H9 (cell line): ENCODE measurements around the gene CDC40. TPM values are rescaled to one million over a fixed set of nuclear protein-coding genes. Genes with fewer than 3 reads are reported as not detected.

Source experiments
- DNase-seq: peaks from one replicate; pipeline ENCODE4 v3.0.0-alpha.2; 2017
- H2AFZ ChIP-seq: one replicate; pipeline ENCODE4 v1.6.1; 2013; ENCODE audit warnings: mild to moderate bottlenecking, low read length, control low read depth, moderate library complexity
- H2AK5ac ChIP-seq: 2 replicates; pipeline ENCODE4 v1.6.1; 2013; ENCODE audit warnings: low read length, control low read depth, mixed read lengths; ENCODE audit not compliant: insufficient read length
- H2BK120ac ChIP-seq: one replicate; pipeline ENCODE4 v1.6.1; 2013; ENCODE audit warnings: low read depth, mild to moderate bottlenecking, low read length, control low read depth, inconsistent platforms; ENCODE audit not compliant: poor library complexity, severe bottlenecking
- H2BK12ac ChIP-seq: 2 replicates; pipeline ENCODE4 v1.6.1; 2013; ENCODE audit warnings: low read length, control low read depth, mixed read lengths, low read depth; ENCODE audit not compliant: insufficient read length
- H2BK15ac ChIP-seq: 2 replicates; pipeline ENCODE4 v1.6.1; 2013; ENCODE audit warnings: low read depth, low read length, control low read depth
- H2BK20ac ChIP-seq: one replicate; pipeline ENCODE4 v1.6.1; 2013; ENCODE audit warnings: low read depth, mild to moderate bottlenecking, low read length, control low read depth, inconsistent platforms; ENCODE audit not compliant: poor library complexity, severe bottlenecking
- H2BK5ac ChIP-seq: 2 replicates; pipeline ENCODE4 v1.6.1; 2013; ENCODE audit warnings: low read length, control low read depth, mixed read lengths; ENCODE audit not compliant: insufficient read length
- H3K14ac ChIP-seq: 2 replicates; pipeline ENCODE4 v1.6.1; 2013; ENCODE audit warnings: low read length, control low read depth; ENCODE audit not compliant: insufficient read depth
- H3K18ac ChIP-seq: 2 replicates; pipeline ENCODE4 v1.6.1; 2013; ENCODE audit warnings: low read depth, mild to moderate bottlenecking, mixed read lengths, low read length, control low read depth; ENCODE audit not compliant: insufficient read length
- H3K23ac ChIP-seq: 2 replicates; pipeline ENCODE4 v1.6.1; 2013; ENCODE audit warnings: low read length, control low read depth, mixed read lengths, low read depth; ENCODE audit not compliant: insufficient read length
- H3K23me2 ChIP-seq: 2 replicates; pipeline ENCODE4 v1.6.1; 2013; ENCODE audit warnings: low read depth, mild to moderate bottlenecking, mixed read lengths, low read length, control low read depth; ENCODE audit not compliant: insufficient read length, poor library complexity, severe bottlenecking
- H3K27ac ChIP-seq: 2 replicates; pipeline ENCODE4 v1.5.1; 2013; ENCODE audit warnings: low read length, control low read depth, mixed read lengths, low read depth; ENCODE audit not compliant: insufficient read length
- H3K27me3 ChIP-seq: 2 replicates; pipeline ENCODE4 v1.6.1; 2013; ENCODE audit warnings: low read length, control low read depth, inconsistent platforms; ENCODE audit not compliant: insufficient read depth
- H3K4ac ChIP-seq: 2 replicates; pipeline ENCODE4 v1.6.1; 2013; ENCODE audit warnings: low read depth, mild to moderate bottlenecking, control low read depth, inconsistent platforms, low read length, moderate library complexity
- H3K4me1 ChIP-seq: 2 replicates; pipeline ENCODE4 v1.6.1; 2013; ENCODE audit warnings: low read length, control low read depth, inconsistent platforms; ENCODE audit not compliant: insufficient read depth
- H3K4me2 ChIP-seq: 2 replicates; pipeline ENCODE4 v1.6.1; 2013; ENCODE audit warnings: low read length, control low read depth, mixed read lengths; ENCODE audit not compliant: insufficient read length, insufficient read depth
- H3K56ac ChIP-seq: 2 replicates; pipeline ENCODE4 v1.6.1; 2013; ENCODE audit warnings: low read depth, mild to moderate bottlenecking, mixed read lengths, low read length, control low read depth; ENCODE audit not compliant: insufficient read length
- H3K79me1 ChIP-seq: 2 replicates; pipeline ENCODE4 v1.6.1; 2013; ENCODE audit warnings: low read depth, mild to moderate bottlenecking, moderate library complexity, low read length, control low read depth, inconsistent platforms; ENCODE audit not compliant: insufficient read depth, poor library complexity, severe bottlenecking
- H3K79me2 ChIP-seq: 2 replicates; pipeline ENCODE4 v1.6.1; 2013; ENCODE audit warnings: low read length, control low read depth, inconsistent platforms; ENCODE audit not compliant: insufficient read depth
- H3K9ac ChIP-seq: 2 replicates; pipeline ENCODE4 v1.6.1; 2013; ENCODE audit warnings: low read length, control low read depth, mixed read lengths; ENCODE audit not compliant: insufficient read length; ENCODE audit errors: extremely low read depth
- H3K9me3 ChIP-seq: one replicate; pipeline ENCODE4 v1.6.1; 2013; ENCODE audit warnings: low read depth, low read length, inconsistent platforms; ENCODE audit not compliant: control insufficient read depth
- H3T11ph ChIP-seq: one replicate; pipeline ENCODE4 v1.6.1; 2013; ENCODE audit warnings: mild to moderate bottlenecking, low read length, control low read depth, inconsistent platforms
- H4K20me1 ChIP-seq: one replicate; pipeline ENCODE4 v1.6.1; 2013; ENCODE audit not compliant: control insufficient read depth, insufficient read length, insufficient read depth
- H4K5ac ChIP-seq: 2 replicates; pipeline ENCODE4 v1.6.1; 2013; ENCODE audit warnings: low read depth, mild to moderate bottlenecking, mixed read lengths, low read length, control low read depth; ENCODE audit not compliant: insufficient read length
- H4K8ac ChIP-seq: replicated peaks from 2 replicates; pipeline ENCODE4 v1.6.1; 2013; ENCODE audit warnings: low read length, control low read depth, mixed read lengths, low read depth; ENCODE audit not compliant: insufficient read length
- H4K91ac ChIP-seq: 2 replicates; pipeline ENCODE4 v1.6.1; 2013; ENCODE audit warnings: low read depth, mild to moderate bottlenecking, moderate library complexity, mixed read lengths, low read length, control low read depth; ENCODE audit not compliant: insufficient read length
- H3K27ac Mint-ChIP-seq, 3 experiments: 2 replicates in 2 of 3; 3 replicates in 1 of 3; pipeline ENCODE4 v1.8.0; 2020 to 2021; ENCODE audit warnings: mixed read lengths in 3 of 3, mild to moderate bottlenecking in 1 of 3, moderate library complexity in 1 of 3
- H3K27me3 Mint-ChIP-seq: 2 replicates; pipeline ENCODE4 v1.8.0; 2021; ENCODE audit warnings: low read depth, mild to moderate bottlenecking, moderate library complexity, mixed read lengths
- H3K36me3 Mint-ChIP-seq, 3 experiments: 2 replicates in 2 of 3; 3 replicates in 1 of 3; pipeline ENCODE4 v1.8.0; 2020 to 2021; ENCODE audit warnings: low read depth in 3 of 3, mixed read lengths in 3 of 3; ENCODE audit not compliant: insufficient read depth in 1 of 3
- H3K4me1 Mint-ChIP-seq, 2 experiments: 2 replicates each; pipeline ENCODE4 v1.8.0; 2020; ENCODE audit warnings: mixed read lengths in 2 of 2
- H3K4me3 Mint-ChIP-seq, 2 experiments: 2 replicates in 1 of 2; 3 replicates in 1 of 2; pipeline ENCODE4 v1.8.0; 2020 to 2021; ENCODE audit warnings: mild to moderate bottlenecking in 2 of 2, mixed read lengths in 2 of 2, moderate library complexity in 1 of 2
- H3K9me3 Mint-ChIP-seq, 2 experiments: 2 replicates in 1 of 2; 3 replicates in 1 of 2; pipeline ENCODE4 v1.8.0; 2020; ENCODE audit warnings: mild to moderate bottlenecking in 2 of 2, mixed read lengths in 2 of 2, moderate library complexity in 1 of 2
- CTCF ChIP-seq: fragments of 200-600 bp; sonication (generic); conservative IDR thresholded peaks from 3 replicates; pipeline ENCODE4 v1.8.0; 2021; ENCODE audit warnings: antibody characterized with exemption, mild to moderate bottlenecking
- WGBS: extraction: QIAGEN DNeasy Blood & Tissue Kit; methylation state at CpG from one replicate; pipeline ENCODE4 v1.1.7; 2013; ENCODE audit warnings: missing lambda C conversion rate, low lambda C conversion rate, mixed read lengths; ENCODE audit not compliant: insufficient read length; ENCODE audit errors: extremely low coverage; 5-methylcytosine and 5-hydroxymethylcytosine counted together
- total RNA-seq: library from RNA; stranded (reverse); gene quantifications from 2 replicates; pipeline ENCODE4 v1.2.1, GENCODE V29; 2021

CDC40 gene
- total RNA-seq, 1 experiment from 2014 or later = 23.5 TPM

GRCh38 chr6:110140650-110141049 lies 39.6 kb upstream of the CDC40 start:
- H3K4me1 Mint-ChIP-seq = no peaks in the 10 kb centered on the region
- Histone ChIP-seq H3K4me1 (no peaks in the 10 kb centered on the region), H4K20me1 (no peaks in the 10 kb centered on the region), H3K14ac (no peak overlapping the region), H2BK120ac (no peak overlapping the region), H3K79me1 (no peaks in the 10 kb centered on the region), H3K79me2 (no peaks in the 10 kb centered on the region), H2BK5ac (no peak overlapping the region), H3K23me2 (no peaks in the 10 kb centered on the region), H3K23ac (no peak overlapping the region), H2BK20ac (no peak overlapping the region), H3K4ac (no peak overlapping the region), H3K9ac (no peak overlapping the region), H2AK5ac (no peak overlapping the region), H3K56ac (no peak overlapping the region), H3K27me3 (no peaks in the 10 kb centered on the region), H3K4me2 (no peak overlapping the region), H2BK15ac (no peak overlapping the region), H2BK12ac (no peak overlapping the region), H3T11ph (no peak overlapping the region), H4K91ac (no peak overlapping the region), H3K9me3 (peaks cover 25% of the 10 kb centered on the region), H4K5ac (no peak overlapping the region), H3K18ac (no peak overlapping the region), H4K8ac (no peak overlapping the region), H2AFZ (no peak overlapping the region), H3K27ac (no peak overlapping the region)
- no peak for DNase-seq
- H3K4me3 Mint-ChIP-seq = no peak overlapping the region
- peaks cover 18 to 27% of the 10 kb centered on the region in 2 experiments for H3K9me3 Mint-ChIP-seq
- no peak for TF ChIP-seq CTCF
- no peaks in the 10 kb centered on the region for H3K27me3 Mint-ChIP-seq
- WGBS = no CpG with 5 or more reads among the region's 2 CpGs
- H3K27ac Mint-ChIP-seq = no peak overlapping the region
- peaks cover 34 to 59% (median 42%) of the 10 kb centered on the region in 3 experiments for H3K36me3 Mint-ChIP-seq
